CD4-positive, alpha-beta T cell treated with Interferon alpha-2 for 1 hour (primary cell): ENCODE results near the gene NTM.

Experiments
- DNase-seq, 2 donors: peaks; one replicate each; pipeline ENCODE4 v3.0.0-alpha.2; 2020 to 2022

NTM gene

DNA sequence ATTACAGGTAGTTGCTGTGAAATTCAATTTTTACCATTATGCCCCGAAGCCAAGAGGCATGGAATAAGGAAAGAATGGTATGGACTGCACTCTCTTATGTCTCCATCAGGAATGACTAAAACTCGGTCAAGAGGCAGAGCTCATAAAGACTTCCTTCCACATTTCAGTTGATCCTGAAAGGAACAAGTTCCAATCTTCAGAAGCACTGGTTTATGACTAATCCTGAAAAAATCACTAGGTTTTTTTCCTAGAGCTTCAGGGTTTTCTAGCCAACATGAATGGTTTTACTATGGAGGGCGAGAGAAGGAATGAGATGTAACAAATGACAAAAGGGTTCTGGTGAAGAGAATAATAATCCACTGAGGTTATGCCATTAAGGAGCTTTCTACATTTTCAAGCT, 832.2 kb downstream of the NTM start:
- DNase-seq: no peak

DNA sequence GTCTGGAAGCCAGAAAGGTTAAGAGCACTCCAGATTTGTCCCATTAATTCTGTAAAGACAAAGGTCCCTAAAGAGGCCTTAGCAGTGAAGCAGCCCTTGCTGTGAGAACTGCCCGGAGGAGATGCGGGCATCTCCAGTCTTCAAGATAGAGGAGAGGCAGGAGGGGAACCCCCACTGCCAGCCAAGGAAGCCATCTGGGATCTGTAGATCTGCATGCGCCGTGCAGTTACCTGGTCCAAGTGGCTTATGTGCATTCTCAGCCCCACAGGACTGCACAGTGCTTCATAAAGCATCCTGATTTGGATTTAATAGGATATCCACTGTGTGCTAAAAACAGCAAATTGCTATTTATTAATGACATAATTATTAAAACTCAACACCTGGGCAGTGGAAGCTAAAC, 834.6 kb downstream of the NTM start:
- no peak for DNase-seq

DNA sequence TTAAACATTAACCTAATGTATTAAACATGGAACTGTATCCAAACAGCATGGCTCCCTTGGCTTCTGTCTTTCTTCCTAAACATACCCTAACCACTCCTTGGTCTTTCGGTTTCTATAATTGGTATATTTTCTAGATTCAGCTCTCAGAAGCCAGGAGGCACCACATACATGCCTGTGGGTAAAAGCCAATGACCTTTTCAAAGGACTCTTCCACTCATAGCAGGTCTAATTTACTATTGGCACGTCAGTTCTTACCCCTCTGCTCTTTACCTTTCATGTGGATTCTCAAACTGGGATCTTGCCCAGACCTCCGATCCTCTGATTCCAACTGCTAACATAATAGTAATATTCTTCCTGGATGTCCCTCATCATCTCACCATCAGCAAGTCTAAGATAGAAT, 835.1 kb downstream of the NTM start:
- DNase-seq: no peak

DNA sequence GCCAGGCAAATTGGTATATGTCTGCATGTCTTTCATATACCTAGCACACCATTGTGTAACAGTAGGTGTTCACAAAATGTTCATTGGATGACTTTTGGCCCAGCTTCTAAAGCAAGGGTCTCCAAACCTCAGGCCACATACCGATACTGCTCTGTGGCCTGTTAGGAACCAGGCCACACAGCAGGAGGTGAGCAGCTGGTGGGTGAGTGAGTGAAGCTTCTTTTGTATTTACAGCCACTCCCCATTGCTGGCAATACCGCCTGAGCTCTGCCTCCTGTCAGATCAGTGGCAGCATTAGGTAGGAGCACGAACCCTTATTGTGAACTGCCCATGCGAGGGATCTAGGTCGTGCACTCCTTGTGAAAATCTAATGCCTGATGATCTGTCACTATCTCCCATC, 836.6 kb downstream of the NTM start:
- DNase-seq: no peak

DNA sequence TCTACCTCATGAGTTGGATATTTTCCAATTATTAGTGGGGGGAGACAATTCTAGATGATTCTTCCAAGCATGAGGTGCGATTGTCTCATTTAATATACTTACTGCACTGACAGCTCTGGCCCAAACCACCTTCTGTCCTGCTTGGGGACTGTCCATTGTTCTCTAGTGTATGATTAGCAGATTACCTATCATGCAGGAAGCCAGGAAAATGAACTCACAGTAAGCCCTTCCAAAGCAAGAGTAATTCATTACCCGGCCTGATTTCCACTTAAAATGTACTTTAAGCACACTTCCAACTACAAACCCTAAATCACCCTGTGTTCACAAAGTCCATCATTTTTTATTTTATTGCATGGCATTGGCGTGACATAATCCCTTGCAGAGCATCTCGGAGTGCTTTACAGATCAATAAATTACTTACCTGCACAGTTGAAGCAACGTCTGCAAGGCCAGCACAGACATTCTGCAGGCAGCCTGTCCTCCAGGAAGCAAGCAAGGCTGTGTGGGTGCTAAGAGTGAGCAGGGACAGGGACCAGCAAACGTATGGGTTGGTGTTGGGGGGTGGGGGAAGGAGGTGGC, 838.2 kb downstream of the NTM start:
- DNase-seq: no peak

DNA sequence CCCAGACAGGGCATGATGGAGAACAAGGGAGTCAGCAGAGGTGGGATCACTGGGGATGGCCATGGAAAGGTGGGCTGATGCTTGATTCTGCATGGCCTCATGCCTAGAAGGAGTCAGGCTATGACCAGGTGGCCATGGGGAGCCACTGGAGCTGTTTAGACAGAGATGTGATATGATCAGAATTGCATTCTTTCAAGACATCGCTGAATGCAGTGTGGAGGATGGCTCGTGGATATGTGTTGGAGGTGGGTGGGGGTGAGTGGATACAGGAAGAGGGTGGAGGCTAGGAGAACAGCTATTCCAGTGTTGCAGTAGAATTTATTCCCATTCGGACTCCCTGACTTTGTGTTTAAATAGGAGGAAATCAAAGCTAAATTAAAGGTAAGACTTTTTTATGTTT, 841.1 kb downstream of the NTM start:
- no peak for DNase-seq

DNA sequence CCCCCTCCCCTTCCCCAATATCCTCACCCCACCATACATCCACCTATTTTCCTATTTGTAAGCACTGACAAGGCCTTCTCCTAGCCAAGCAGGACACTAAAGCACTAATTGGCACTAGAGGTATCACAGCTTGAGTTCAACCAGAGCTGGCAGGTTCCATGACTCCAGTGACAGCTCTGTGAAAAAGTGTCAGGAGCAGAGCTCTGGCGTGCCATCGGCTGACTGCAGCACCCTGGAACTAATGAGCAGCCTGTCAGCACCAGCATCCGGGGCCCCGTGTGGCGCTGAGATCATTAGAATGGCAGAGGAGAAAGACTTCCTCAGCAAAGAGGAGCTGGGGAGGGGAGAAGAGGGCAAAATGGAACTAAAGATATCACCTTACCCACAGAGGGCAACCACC, 847.4 kb downstream of the NTM start:
- no peak for DNase-seq

DNA sequence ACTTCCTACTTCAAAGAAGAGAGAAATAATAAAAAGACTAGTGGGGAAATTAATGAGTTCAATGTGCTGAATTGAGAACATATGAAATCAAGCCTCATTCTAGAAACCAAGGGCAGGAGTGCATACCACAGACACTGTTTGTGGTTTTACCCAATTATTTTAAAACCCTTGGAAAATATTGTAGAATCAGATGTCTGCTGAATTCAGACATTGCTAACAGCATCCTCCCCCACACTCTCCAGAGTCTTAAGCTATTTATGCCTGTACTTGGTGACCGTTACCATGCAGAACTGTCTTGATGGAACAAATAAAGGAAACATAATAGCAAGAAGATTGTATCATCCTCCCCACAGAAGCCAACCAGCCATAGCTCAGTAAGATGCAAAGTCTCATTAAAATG, 850.1 kb downstream of the NTM start:
- no peak for DNase-seq

DNA sequence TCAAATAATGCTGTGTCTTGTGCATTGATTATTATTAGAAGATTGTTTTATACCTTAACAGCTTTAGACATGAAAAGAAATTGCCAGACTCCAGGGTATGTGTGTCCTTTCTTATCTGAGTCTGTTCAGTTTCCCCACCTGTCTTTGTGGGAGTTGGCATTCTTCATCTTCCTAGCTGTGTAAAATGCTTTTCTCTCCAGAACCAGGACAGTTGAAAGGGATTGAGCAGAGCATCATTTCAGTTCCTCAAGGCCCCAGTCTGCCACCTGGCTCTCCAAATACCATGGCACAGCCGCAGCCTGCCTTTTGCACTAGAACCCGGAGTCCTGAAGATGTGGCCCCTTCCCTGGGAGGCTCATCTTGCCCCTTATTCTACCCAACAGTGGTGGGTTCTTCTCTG, 851.9 kb downstream of the NTM start:
- DNase-seq: no peak

DNA sequence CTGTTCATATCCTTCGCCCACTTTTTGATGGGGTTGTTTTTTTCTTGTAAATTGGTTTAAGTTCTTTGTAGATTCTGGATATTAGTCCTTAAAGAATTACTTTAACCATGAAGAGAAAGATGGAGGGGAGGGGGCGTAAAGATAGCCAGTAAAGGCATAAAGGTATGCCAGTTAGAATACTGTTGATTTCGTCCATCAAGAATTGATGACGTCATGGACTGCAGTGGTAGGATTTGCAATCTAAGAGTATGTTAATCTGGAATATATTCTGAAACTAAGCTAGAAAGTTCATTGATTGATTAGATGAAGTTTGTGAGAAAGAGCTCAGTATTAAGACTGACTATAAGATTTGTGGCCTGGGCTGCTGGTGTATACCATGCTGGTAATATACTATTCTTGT, 856.1 kb downstream of the NTM start:
- DNase-seq: no peak

DNA sequence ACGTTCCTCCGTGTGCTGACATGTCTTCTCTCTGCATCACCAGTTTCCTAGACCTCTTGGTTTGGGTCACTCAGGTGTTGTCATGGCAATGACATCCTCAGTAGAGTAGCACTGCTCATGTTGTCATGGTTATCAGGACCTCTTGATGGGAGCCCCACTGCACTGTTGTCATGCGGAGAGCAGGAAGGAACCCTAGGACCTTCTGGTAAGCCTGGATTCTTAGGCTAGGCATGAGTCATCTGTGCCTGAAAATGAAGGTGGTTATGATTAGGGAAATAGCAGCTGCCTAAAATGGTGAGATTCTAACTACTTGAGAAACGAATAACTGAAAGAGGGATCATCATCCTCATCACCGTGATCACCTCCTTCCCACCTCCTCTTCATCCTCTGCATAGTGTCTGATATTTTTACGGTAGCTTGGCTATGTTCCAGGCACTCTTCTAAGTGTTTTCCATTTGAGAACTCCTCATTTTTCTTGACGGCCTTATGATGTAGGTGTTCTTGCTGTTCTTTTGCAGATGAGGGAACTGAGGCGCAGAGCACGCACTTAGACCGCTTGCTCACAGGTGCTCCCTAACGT, 858.4 kb downstream of the NTM start:
- no peak for DNase-seq

DNA sequence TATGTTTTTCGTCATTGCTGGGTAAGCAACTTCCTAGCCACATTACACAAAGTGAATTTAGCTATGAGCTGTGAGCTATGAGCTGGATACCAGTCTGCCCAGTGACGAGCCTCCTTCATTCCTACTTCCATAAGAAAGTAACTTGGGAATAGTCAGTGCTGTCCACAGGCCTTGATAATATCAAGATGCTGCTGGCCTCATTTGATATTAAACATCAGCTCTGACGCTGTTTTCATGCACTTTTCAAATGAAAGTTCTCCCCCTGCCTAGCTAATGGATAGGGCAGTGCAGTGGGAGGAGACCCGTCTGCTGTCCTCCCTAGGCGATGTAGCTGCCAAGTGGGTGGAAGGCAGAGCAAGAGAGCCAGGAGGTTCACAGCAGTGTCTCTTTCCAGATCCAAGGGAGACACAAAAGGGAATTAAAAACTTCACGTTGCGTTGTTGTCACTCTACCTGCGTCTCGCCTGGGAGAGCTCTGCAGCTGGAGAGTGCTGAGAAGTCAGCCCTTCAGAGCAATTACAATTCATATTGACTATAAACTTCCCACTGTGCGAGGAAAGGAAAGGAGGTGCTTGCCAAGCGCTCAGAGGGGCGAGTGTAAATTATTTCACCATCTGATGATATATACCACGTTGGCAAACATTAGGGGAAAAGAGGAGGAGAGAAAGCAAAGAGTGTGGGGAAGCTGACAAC, 861.4 kb downstream of the NTM start:
- DNase-seq: no peak

DNA sequence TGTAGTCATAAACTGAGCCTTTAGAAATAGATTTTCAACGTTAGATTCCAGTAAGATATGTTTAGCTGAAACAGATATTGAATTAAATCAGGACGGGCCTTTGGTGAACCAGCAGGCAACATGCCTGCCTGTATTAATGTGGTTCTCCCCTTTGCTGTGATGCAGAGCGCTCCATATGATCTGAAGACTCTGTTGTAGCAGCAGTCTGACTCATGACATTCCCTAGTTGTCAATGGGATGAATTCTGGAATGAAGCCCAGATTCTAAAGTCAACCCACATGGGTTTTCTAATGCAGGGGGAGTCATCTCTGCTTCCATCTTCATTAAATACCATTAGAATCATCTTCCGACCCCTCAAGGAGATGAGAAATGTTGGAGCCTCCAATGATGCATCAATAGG, 864.5 kb downstream of the NTM start:
- DNase-seq: no peak

DNA sequence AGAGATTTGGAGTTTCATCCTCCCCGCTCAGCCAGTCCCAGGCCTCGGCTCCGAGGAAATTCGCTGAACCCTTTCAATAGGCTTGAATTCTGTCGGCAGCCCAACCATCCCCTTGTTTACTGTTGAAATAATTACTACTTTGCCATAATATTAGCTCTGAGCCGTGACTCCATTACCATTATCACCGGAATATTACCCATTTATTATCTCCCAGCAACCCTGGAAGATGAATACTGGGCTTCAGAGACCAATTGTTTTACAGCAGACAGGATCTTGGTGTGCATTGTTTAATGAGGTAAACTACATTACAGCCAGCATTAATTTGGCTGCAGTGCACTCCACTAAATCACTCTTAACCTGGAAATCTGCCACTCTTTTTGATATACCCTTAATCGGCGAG, 867.4 kb downstream of the NTM start:
- no peak for DNase-seq

DNA sequence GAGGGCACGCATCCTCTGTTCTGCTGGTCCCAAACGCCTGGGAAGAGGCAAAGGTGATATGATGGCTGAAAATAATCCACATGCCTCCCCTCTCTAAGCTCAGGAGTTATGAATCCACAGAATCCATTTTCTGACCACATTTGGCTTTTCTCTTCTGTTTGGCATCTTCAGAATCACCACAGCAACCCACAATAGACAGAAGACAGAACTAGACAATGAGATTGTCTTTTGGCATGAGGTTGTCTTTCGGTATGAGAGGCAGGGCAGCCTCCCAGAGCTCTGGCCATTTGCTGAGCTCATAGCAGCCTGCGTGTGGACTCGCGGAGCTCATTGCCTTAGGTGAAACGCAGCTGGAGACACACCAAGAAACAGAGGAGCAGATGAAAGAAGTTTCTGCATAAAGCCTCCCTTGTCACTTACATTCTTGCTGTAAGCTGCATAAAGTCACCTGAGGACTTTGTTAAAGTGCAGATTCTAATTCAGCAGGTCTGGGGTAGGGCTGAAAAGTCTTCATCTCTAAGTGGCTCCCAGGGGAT, 868.0 kb downstream of the NTM start:
- DNase-seq: no peak

DNA sequence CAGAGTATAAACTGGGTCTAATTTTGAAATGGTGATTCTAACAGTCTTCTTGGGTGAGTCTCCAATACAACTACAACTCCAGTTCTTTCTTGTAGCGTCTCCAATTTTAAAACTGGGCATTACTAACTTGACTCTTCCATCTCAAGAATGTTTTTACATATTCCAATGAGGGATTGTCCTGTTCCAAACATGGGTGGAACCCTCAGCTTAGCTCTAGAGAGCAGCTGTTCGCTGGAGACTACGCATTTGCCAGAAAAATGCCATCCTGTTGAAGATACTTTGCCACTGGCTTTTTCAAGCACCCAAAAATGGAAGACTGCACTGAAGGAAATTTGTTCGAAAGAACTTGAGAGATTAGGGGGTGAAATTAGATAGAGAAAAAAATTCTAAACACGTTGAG, 870.0 kb downstream of the NTM start:
- DNase-seq: no peak

DNA sequence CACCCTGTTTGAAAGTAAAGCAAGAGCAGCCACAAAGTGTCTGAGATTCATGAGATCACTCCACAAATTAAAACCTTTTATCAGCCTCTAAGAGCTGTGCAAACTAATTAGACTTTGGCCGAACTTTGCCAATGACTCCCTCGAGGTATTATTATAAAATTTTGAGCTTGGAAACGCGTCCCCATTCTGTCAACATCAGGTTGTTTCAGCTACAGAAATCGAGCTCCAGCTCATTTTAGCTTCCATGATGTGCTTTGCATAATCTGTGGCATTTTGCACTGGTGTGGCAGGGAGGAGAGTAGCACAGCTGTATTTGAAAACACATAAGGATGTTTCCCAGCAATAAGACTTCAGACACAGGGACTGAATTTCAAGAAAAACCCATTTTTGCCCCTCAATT, 872.2 kb downstream of the NTM start:
- DNase-seq: no peak

DNA sequence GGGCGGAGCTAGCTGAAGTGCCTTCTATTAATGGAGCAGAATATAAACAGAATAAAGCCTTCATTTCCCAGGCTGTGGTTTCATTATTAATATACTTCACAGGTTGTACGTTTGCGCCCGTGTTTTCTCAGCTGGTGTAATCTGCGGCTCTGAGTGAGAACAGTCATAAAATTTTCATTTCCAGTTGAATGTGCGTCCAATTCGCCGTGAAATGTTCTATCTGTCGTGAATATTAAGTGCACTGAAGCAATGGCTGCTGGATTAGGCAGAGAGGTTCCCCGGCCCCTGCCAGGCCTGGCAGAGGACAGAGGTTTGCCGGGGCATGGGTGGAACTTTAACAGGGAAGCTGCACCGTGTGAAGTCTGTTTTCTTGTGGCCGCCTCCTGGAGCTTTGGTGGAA, 874.4 kb downstream of the NTM start:
- DNase-seq: no peak

DNA sequence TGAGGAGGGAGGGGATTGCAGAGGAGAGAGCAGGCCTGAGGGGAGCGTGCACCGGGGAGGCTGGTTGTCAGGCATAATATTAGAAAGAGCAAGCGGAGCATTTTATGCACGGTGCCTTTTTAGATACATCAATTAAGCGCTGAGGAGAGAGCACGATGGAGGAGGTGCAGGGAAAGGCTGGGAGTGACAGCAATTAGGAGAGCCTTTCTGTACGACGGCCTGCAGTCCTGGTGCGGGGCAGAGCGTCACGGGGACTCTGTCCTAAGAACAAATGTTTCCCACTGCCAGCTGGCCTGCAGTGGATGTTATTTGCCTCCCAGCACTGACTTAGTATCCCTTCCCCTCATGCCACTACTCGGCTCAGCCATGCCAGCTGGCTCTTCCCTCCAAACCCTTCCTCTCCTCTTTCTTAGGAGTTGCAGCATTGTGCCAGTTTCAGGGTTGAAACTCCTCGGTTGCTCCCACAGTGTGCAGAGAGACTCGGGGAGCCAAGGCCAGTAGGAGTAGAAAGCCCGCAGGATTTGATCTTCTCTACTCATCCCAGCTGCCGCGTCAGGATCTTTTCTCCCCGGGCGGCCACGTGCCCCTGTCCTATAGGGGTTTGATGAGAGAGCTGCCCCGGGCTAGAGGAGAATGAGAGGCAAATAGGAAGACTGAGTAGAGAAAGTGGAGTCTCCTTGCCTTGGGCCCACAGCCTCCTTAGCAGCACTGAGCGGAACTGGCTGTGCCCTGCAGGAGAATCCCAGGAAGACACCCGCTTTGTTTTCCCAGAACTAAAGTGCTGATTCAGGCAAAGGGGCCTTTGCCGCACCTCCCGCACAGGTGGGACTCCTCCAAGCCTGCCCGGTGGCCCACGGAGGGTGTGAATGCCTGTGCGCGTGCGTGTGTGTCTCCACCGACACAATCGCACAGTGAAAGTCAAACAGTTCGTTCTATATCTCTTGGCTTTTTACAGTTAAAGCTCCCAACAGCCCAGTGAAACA, 875.3 kb downstream of the NTM start:
- no peak for DNase-seq

DNA sequence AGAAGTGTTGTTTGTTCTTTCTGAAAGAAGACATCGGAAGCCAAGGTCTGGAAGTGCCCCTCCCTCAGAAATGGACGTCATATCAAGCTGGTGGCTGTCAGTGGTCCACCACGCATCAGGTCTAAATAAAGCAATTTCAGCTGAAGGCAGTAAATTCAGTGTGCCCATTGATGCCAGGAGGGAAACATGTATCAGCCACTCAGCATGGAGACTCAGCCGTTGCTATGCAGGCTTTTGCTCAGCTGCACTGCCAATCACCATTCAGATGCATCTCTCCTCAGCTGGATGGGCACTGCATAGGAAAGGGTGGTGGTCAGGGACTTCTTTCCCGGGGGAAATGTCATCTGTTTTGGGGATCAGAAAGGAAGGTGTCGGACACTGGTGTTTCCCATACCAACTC, 878.2 kb downstream of the NTM start:
- DNase-seq: no peak

DNA sequence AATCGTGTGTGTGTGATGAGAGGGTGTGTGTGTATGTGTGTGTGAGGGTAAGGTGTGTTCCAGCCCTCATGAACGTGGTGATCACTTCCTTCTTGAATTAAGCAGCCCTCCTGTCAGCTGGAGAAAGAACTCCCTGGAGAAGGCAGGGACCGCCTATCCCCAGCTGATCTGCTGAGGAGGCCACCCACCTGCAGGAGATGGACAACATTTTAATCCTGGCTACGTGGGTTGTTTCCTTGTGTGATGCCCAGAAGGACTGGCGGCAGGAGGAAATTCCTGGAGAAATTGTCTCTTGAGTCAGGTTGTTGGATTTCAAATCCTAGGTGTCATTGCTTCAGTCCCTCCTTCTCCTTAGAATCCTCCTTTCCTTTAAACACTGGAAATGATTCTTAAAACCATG, 878.8 kb downstream of the NTM start:
- no peak for DNase-seq

DNA sequence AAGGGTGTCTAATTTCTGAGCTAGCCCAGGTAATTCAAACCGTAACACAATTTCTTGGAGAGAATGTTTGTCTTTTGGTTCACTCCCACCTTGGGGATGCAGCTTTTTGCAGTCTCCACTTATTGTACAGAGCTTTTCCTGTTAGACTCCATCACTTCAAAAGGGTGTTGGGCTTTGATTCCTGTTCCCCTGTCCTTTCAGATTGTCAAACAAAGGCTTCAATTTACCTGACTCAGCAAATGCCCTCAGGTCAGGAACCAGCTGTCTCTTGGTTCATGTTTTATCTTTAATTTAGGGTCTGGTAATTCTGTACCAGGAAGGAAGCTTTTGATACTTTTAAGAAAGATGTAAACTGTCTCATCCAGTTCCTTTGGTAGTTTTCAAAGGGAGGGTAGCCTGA, 880.6 kb downstream of the NTM start:
- no peak for DNase-seq

DNA sequence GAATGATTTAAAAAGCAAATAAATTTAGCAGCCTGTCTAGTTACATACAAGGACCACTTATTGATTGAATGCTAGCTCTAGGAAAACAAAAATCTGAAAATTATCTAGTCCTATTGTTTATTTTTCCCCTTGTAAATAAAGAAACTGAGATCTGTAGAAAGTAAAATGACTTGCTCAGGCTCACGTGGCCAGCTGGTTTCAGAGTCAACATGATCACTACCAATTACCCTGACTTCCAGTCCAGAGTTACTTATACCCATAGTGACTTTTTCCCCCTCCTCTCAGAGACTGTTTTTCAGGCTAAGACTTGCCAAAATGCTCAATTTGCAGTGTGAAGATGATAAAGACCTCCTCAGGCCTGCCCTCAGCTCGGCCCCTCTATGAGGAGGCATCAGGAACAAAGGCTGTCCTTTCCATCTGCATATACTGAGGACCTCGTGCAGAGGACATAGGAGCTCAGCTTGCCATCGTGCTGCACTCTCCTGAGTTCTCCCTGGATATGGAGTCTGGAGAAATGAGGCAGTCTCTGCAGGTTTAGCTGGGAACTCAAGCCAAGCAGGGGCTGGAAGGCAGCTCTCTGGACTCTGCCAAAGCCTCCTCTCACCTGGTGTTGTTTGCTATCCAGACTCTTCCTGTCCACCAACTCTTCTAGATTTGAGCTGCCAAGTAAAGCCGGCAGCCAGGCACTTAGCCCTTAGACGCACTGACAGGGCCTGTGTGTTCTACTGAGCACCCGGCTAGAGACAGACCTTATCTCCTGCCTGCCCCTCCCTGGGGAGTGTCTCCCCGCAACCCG, 883.3 kb downstream of the NTM start:
- no peak for DNase-seq
